IPS DF 4.7 (cell line): Measurements from ENCODE around the gene MAP4K4.
A peak's percentile ranks its signal among the peaks of the same experiment; 100 is the strongest.

Experiments used
- DNase-seq: peaks from one replicate; pipeline ENCODE4 v3.0.0-alpha.2; 2013; ENCODE audit warnings: low spot score; ENCODE audit errors: extremely low read depth

MAP4K4 gene

DNA sequence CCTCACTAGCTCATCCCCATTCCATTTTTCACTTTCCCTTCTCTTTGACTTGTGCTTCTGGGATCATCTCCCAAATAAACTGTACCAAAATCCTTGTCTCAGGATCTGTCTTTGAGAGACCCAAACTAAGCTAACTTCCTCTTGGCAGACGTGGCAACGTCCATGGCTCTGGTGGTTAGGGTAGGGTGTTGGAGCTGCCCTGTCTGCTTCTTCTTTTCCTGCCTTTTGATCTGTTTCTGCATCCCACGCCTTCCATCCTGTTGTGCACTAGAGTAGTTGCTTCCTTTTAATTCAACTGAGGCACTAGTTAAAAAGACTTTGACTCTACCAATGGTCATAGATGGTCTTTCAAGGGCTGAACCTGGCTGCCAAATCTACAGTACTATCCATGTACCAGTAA, 5.5 kb upstream of the MAP4K4 start:
- DNase-seq = no peak

DNA sequence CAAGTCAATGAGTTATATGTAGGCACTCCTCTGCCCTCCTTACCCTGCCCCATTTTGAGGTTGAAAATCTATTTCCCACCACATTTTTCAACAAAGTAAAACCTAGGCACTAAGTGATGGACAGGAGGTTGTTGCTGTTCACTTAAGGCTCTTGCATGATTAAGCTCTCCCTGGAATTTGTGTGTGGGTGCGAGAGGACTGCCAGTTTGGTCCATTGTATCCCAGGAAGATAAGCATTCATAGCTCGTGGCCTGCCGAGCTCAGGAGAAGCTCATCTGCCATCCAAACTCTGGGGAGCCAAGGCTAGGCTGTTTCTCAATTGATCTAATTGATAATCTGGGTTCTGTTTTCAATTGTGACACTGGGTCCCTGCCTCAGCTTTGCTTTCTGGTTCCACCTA, 4.7 kb upstream of the MAP4K4 start:
- DNase-seq = no peak

DNA sequence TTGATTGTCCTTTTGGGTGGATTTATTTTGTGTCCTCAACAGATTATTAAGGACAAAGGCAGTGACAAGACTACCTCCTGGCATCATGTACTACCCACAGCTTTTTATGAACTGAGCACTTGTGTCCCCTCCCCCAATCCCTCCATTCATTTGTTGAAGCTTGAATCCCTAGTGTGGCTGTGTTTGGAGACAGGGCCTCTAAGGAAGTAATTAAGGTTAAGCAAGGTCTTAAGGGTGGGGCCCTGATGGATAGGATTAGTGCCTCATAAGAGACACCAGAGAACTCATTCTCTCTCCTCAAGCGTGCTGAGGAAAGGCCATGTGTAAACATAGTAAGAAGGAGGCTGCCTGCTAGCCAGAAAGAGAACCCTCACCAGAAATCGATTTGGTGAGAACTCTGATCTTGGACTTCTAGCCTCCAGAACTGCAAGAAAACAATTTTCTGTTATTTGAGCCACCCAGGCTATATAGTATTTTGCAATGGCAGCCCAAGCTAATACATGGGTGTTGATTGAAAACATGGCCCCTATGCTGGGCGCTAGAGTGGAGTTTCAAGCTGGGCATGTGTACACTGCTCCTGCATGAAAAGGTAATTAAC, 3.4 kb upstream of the MAP4K4 start:
- no peak for DNase-seq

GRCh38 chr2:101696272-101697123, 1.0 kb upstream of the MAP4K4 start:
- peak; percentile 22 for DNase-seq

DNA sequence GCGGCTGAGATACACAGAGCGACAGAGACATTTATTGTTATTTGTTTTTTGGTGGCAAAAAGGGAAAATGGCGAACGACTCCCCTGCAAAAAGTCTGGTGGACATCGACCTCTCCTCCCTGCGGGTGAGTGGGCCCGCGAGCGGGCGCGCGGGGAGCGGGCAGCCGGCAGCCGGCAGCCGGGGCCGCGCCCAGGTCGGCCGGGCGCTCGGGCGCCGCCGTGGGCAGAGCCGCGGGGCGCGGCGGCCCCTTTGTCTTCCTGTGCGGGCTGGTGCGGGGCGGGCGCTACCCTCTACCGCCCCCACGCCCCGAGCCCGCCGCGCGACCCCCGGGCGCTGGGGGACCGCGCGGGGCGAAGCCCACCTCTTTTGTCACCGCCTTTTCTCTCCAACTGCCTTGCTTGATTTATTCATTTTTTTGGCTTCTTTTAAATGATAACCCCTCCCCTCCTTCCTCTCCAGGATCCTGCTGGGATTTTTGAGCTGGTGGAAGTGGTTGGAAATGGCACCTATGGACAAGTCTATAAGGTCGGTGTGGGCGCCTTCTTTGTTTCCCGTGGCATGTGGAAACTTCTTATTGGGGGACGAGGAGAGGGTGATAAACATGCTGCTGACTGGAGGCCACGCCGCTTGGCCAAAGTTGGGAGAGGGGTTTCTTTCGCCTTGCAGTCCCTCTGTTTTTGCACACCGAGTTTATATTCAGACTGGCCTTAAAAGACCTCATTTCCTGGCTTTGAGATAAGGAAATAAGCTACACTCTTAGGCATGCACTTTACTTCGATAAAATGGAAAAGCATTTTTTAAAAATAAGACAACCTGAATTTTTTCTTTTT, 722 bp downstream of the MAP4K4 start:
- DNase-seq = no peak

GRCh38 chr2:101698844-101699754, 1.6 kb downstream of the MAP4K4 start:
- no peak for DNase-seq

DNA sequence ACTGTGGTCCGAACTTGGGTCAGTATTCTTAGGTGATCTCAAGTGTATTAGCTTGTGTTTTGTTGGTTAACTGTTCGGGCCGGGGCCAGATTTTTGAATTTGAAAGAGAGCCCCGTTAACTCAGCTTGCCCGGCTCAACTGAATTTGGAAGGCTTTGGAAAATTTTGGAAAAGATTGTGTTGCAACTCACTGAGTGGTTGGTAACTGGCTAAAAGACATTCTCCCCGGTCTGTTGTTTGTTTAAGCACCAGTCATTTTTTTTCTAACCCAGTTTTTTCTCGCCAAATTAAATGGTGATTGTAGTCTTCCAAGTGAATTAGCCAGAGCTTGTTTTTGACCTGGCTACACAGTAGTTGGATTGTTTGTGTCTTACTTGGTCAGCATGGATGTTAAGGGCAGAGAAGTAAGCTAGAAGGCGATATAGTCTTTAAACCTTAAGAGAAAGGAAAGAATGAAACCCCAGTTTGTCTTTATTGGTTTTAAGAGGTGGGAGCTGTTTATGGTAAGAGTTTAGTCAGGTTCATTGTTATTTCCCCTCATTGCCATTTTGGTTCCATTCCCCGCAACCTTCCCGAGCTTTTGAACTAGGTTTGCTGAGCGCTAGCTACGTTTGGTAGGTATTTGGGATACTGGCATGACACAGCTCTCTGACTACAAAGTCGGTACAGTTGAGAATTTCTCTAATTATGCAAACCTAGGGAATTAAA, 2.4 kb downstream of the MAP4K4 start:
- DNase-seq = no peak

DNA sequence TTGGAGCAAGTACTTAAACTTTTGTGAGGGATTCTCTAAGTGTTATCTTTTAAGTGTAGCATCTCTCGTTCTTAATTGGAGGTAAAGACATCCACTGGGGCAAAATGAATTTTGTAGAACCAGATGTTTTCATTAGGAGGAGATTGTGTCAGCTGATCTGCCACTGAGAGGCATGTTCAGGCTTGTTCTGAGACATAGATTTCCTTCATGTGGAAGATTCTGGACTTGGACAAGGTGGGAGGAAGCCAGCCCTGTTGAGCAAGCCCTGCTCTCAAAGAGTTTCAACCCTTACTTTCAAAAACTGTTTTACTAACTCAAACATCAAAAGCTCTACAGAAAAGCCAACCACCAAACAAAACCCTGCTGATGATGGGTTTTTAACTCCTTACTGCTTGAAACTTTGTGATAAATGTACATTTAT, 6.5 kb downstream of the MAP4K4 start:
- no peak for DNase-seq

DNA sequence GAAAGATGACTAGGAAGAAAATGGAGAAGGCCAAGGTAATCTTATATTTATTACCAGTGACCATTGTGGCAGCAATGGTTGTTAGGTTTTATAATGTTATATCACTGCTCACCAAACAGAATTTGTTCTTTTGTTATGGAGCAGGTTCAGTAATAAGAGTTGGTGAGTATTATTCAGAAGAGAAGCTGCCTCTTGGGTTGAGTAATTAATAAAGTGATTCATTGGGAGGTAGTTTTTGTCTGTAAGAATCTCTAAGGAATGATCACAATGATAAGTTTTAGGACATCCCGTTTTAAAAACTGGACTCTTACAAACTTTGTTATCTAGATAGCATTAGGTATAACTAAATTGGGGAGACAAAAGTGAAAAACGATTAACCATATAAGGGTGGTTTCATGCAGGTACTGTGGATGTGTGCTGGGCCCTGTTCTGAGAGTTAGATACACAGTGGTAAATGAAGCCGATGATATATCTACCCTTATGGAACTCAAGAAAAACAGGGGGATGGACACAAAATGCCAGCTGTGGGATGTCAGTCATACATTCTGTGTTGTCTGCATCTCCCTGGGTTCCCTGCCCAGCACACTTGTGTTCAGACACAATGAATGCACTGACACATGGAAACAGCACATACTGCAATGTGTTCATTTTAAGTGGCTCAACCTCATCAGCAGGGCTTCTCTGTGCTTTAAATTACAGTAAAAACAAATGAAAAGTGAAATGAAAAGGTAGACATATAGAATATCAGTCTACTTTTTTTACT, 7.5 kb downstream of the MAP4K4 start:
- no peak for DNase-seq

DNA sequence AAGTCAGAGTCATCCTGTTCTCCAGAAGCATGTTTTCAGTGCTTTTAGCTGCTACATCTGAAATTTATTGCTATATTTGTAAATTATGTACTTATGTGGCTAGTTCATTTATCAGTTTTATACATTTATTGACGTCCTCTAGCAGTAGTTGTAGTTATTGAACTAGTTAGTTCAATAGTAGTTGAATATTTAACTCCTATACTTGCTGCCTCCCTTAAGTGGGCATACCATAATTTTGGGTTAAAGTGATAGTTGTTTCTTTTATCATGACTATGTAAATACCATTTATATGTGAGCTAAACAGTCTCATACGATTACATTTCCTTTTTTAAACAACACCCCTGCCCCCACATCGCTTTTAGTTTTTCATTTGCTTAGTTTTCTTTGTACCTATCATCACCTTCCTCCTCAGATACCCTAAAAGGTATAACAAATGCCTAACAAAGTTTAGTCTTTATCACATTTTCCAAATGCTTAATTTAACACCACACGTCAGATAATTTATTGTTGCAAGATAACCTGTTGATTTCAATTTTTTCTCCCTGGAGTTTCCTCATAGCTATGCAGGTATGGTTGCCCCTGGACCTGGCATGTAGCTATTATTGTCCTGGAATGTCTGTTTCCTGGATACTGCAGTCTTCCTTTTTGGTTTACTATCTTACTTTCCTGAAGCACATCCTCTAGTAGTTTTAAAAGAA, 8.8 kb downstream of the MAP4K4 start:
- no peak for DNase-seq

GRCh38 chr2:101706819-101707177, 9.3 kb downstream of the MAP4K4 start:
- DNase-seq = no peak

DNA sequence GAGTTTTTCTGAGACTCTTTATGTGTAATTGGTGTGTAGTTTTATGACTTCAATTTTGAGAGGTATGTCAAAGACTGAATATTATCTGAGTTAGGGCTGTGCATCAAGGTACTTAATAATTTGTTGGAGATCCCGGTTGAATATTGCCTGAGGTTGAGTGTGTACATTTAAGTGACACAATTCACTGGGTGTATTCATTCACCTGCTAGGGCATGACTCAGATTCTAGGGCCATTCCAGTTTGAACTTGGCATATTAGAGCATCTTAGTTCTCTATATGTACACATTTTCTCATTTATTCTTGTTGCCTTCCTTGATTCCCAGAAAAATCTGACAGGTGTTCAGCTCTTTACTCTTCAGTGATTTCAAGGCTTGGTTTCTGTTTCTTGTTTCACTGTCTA, 12.5 kb downstream of the MAP4K4 start:
- no peak for DNase-seq

GRCh38 chr2:101710471-101711318, 13.2 kb downstream of the MAP4K4 start:
- DNase-seq = no peak

- DNase-seq = no peak
Measured at GRCh38 chr2:101714118-101714517, 16.6 kb downstream of the MAP4K4 start.

DNA sequence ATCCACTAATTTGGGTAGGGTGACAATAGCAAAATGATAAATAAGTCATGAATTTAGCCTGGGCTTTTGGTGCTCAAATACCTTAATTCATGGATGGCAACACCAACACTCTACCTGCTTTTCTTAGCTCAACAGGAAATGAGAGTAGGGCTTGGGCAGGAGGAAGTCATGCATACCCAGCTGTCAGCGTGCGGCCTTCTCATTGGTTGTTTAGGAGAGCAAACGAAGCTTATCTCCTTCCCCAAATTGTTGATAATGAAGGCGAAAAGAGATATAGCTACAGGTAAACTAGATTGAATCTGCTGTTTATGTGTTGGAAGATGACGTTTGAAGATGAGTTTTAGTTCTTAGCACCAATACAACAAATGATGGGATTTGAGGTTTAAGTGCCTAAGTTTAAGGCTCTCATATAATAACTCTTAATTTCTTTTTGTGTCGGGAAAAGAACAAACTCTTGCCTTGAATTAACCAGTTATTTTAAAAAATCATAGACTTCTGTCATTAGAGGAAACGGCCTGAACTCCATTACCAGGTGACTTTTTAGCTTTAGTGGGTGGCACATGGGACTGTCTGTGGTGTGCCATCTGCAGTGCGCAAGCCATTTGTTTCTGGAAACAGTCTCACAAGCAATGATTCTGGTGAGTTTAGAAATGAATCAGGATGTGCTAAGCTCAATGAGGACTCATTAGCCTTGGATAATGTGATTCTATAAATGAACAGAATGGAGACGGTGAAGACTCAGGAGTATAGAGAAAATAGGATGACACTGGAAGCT, 19.8 kb downstream of the MAP4K4 start:
- no peak for DNase-seq

- no peak for DNase-seq
Measured at GRCh38 chr2:101718479-101718878, 21.0 kb downstream of the MAP4K4 start.

DNA sequence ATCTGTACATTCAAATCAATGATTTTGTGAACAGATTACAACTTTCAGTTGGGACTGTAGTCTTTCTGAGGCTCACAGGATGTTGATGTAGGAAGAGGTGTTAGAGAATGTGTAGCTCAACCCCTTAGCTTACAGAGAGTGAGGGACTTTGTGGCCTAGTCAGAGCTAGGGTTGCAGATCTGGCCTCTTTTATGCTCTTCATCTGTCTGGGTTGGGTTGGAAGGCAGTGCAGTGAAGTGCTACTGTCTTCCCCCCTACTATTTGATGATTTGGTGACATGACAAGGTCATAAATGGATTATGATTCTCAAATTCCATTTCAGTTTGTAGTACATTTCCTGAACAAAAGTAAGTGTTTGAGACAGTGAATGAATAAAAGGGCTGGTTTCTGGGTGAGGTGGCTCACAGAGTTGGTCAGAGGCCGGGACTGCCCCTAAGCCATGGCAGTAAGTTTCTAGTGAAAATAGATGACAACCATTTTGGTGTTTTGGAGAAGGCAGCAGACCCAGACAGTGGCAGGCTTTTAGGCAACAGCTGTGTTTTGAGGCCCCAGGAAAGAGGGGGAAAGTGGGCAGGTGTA, 21.6 kb downstream of the MAP4K4 start:
- no peak for DNase-seq
